Neural progenitor cell (in vitro differentiated cells): ENCODE data around the gene ACBD6. TPM values are rescaled to one million over a fixed set of nuclear protein-coding genes. Genes with fewer than 3 reads are reported as not detected.

Experiments used
- DNase-seq: peaks from one replicate; pipeline ENCODE4 v3.0.0-alpha.2; 2016; ENCODE audit warnings: low spot score
- H2AFZ ChIP-seq: fragments of 200-600 bp; sonication (generic); replicated peaks from 2 replicates; pipeline ENCODE4 v1.6.1; 2016; ENCODE audit warnings: antibody characterized with exemption
- H3F3A ChIP-seq: fragments of 200-600 bp; sonication (generic); 2 replicates; pipeline ENCODE4 v1.6.1; 2016; ENCODE audit warnings: antibody characterized with exemption, low read depth
- H3K27ac ChIP-seq: fragments of 200-600 bp; sonication (generic); 2 replicates; pipeline ENCODE4 v1.5.1; 2016; ENCODE audit warnings: mild to moderate bottlenecking
- H3K27me3 ChIP-seq: fragments of 200-600 bp; sonication (generic); 2 replicates; pipeline ENCODE4 v1.6.1; 2016; ENCODE audit warnings: mild to moderate bottlenecking, moderate library complexity
- H3K36me3 ChIP-seq: fragments of 200-600 bp; sonication (generic); 2 replicates; pipeline ENCODE4 v1.5.1; 2016
- H3K4me1 ChIP-seq: fragments of 200-600 bp; sonication (generic); 2 replicates; pipeline ENCODE4 v1.6.1; 2016; ENCODE audit warnings: mixed run types
- H3K4me2 ChIP-seq: fragments of 200-600 bp; sonication (generic); 2 replicates; pipeline ENCODE4 v1.6.1; 2016
- H3K4me3 ChIP-seq: fragments of 200-600 bp; sonication (generic); 2 replicates; pipeline ENCODE4 v1.5.1; 2016
- H3K79me2 ChIP-seq: fragments of 200-600 bp; sonication (generic); 2 replicates; pipeline ENCODE4 v1.6.1; 2016; ENCODE audit warnings: low read depth
- H3K9ac ChIP-seq: fragments of 200-600 bp; sonication (generic); 2 replicates; pipeline ENCODE4 v1.6.1; 2016
- H3K9me3 ChIP-seq: fragments of 200-600 bp; sonication (generic); 2 replicates; pipeline ENCODE4 v1.5.1; 2016; ENCODE audit warnings: low read depth
- H4K20me1 ChIP-seq: fragments of 200-600 bp; sonication (generic); 2 replicates; pipeline ENCODE4 v1.6.1; 2016; ENCODE audit warnings: low read depth
- H3K27ac Mint-ChIP-seq: 3 replicates; pipeline ENCODE4 v1.8.0; 2021; ENCODE audit warnings: mixed read lengths
- H3K27me3 Mint-ChIP-seq: 2 replicates; pipeline ENCODE4 v1.8.0; 2022; ENCODE audit warnings: low read depth, mild to moderate bottlenecking, inconsistent platforms, moderate library complexity, mixed read lengths; ENCODE audit not compliant: insufficient read depth
- H3K36me3 Mint-ChIP-seq: 3 replicates; pipeline ENCODE4 v1.8.0; 2021; ENCODE audit warnings: mixed read lengths
- H3K4me1 Mint-ChIP-seq: 3 replicates; pipeline ENCODE4 v1.8.0; 2021; ENCODE audit warnings: mixed read lengths
- H3K4me3 Mint-ChIP-seq: 3 replicates; pipeline ENCODE4 v1.8.0; 2021; ENCODE audit warnings: mild to moderate bottlenecking, moderate library complexity, mixed read lengths
- H3K9me3 Mint-ChIP-seq: 3 replicates; pipeline ENCODE4 v1.8.0; 2020; ENCODE audit warnings: mixed read lengths
- CTCF ChIP-seq: fragments of 200-600 bp; sonication (generic); IDR thresholded peaks from 2 replicates; pipeline ENCODE4 v1.5.1; 2017; ENCODE audit warnings: antibody characterized with exemption, mild to moderate bottlenecking
- EZH2 ChIP-seq: fragments of 200-600 bp; sonication (generic); IDR thresholded peaks from 2 replicates; pipeline ENCODE4 v1.6.1; 2017; ENCODE audit warnings: antibody characterized with exemption, mild to moderate bottlenecking, moderate library complexity
- EZH2phosphoT487 ChIP-seq: fragments of 200-600 bp; sonication (generic); IDR thresholded peaks from 2 replicates; pipeline ENCODE4 v1.6.1; 2017; ENCODE audit warnings: antibody characterized with exemption
- total RNA-seq: library from RNA; depleted of rRNA; stranded (reverse); fragments of >200 nt; gene quantifications from 2 replicates; pipeline ENCODE4 v1.2.3, GENCODE V29; 2015; ENCODE audit warnings: low replicate concordance

ACBD6 gene
- total RNA-seq, 1 donor from 2014 or later: 36.8 TPM

GRCh38 chr1:180310095-180310494, 192.3 kb downstream of the ACBD6 start:
- H4K20me1 ChIP-seq: no peaks in the 10 kb centered on the region
- Mint-ChIP-seq H3K9me3 (peaks cover 2% of the 10 kb centered on the region), H3K27ac (no peak overlapping the region), H3K36me3 (peaks cover 13% of the 10 kb centered on the region), H3K4me3 (no peak overlapping the region), H3K4me1 (no peaks in the 10 kb centered on the region), H3K27me3 (peaks cover 2% of the 10 kb centered on the region)
- no peak overlapping the region for H3K27ac ChIP-seq
- peaks cover 7% of the 10 kb centered on the region for H3K4me1 ChIP-seq
- no peak for DNase-seq
- H3K9ac ChIP-seq: no peak overlapping the region
- H3K9me3 ChIP-seq: no peaks in the 10 kb centered on the region
- H3K27me3 ChIP-seq: no peaks in the 10 kb centered on the region
- no peak overlapping the region for H2AFZ ChIP-seq
- H3K4me3 ChIP-seq: no peak overlapping the region
- no peak overlapping the region for H3K4me2 ChIP-seq
- H3K36me3 ChIP-seq: no peaks in the 10 kb centered on the region
- no peaks in the 10 kb centered on the region for H3K79me2 ChIP-seq
- no peaks in the 10 kb centered on the region for H3F3A ChIP-seq
- TF ChIP-seq CTCF: no peak
- TF ChIP-seq EZH2: no peak
- TF ChIP-seq EZH2phosphoT487: no peak

GRCh38 chr1:180309338-180309737, 193.0 kb downstream of the ACBD6 start:
- TF ChIP-seq EZH2 (no peak), CTCF (no peak), EZH2phosphoT487 (no peak)
- H2AFZ ChIP-seq: no peak overlapping the region
- Mint-ChIP-seq H3K4me3 (no peak overlapping the region), H3K9me3 (peaks cover 2% of the 10 kb centered on the region), H3K4me1 (no peaks in the 10 kb centered on the region), H3K36me3 (peaks cover 13% of the 10 kb centered on the region), H3K27ac (no peak overlapping the region), H3K27me3 (peaks cover 2% of the 10 kb centered on the region)
- no peaks in the 10 kb centered on the region for H3K36me3 ChIP-seq
- no peak overlapping the region for H3K27ac ChIP-seq
- DNase-seq: no peak
- H3F3A ChIP-seq: no peaks in the 10 kb centered on the region
- peaks cover 7% of the 10 kb centered on the region for H3K4me1 ChIP-seq
- H3K4me3 ChIP-seq: no peak overlapping the region
- no peak overlapping the region for H3K9ac ChIP-seq
- no peaks in the 10 kb centered on the region for H3K27me3 ChIP-seq
- H3K4me2 ChIP-seq: no peak overlapping the region
- no peaks in the 10 kb centered on the region for H4K20me1 ChIP-seq
- no peaks in the 10 kb centered on the region for H3K79me2 ChIP-seq
- H3K9me3 ChIP-seq: no peaks in the 10 kb centered on the region

- peaks cover 2% of the 10 kb centered on the region for H3K9me3 Mint-ChIP-seq
- H3F3A ChIP-seq: no peaks in the 10 kb centered on the region
- H3K9me3 ChIP-seq: no peaks in the 10 kb centered on the region
- DNase-seq: no peak
- H2AFZ ChIP-seq: no peak overlapping the region
- TF ChIP-seq EZH2phosphoT487: no peak
- no peak for TF ChIP-seq CTCF
- no peak for TF ChIP-seq EZH2
- peaks cover 2% of the 10 kb centered on the region for H3K27me3 Mint-ChIP-seq
- no peak overlapping the region for H3K4me3 ChIP-seq
- H3K4me1 ChIP-seq: no peaks in the 10 kb centered on the region
- no peaks in the 10 kb centered on the region for H3K79me2 ChIP-seq
- H3K4me3 Mint-ChIP-seq: no peak overlapping the region
- no peaks in the 10 kb centered on the region for H3K36me3 ChIP-seq
- H3K27me3 ChIP-seq: no peaks in the 10 kb centered on the region
- no peaks in the 10 kb centered on the region for H3K36me3 Mint-ChIP-seq
- H4K20me1 ChIP-seq: no peaks in the 10 kb centered on the region
- no peak overlapping the region for H3K4me2 ChIP-seq
- no peak overlapping the region for H3K9ac ChIP-seq
- H3K4me1 Mint-ChIP-seq: no peaks in the 10 kb centered on the region
- H3K27ac ChIP-seq: no peak overlapping the region
- H3K27ac Mint-ChIP-seq: no peak overlapping the region
Measured at GRCh38 chr1:180301135-180301742, 201.1 kb downstream of the ACBD6 start.
